Measurements from ENCODE around the gene ELMO1. TPM values are rescaled to one million over a fixed set of nuclear protein-coding genes. Genes with fewer than 3 reads are reported as not detected.

Gene ELMO1
- total RNA-seq, 1 experiment from 2014 or later = 21.7 TPM

- no peak for DNase-seq (ENCODE audit: low read depth)
These were observed 432.4 kb downstream of the ELMO1 start for GRCh38 chr7:37016064-37016878.

GRCh38 chr7:37015353-37016034, 433.2 kb downstream of the ELMO1 start:
- no peak for DNase-seq (ENCODE audit: low read depth)

GRCh38 chr7:37013771-37014170, 434.9 kb downstream of the ELMO1 start:
- DNase-seq (ENCODE audit: low read depth) = no peak

GRCh38 chr7:37011151-37011890, 437.3 kb downstream of the ELMO1 start:
- no peak for DNase-seq (ENCODE audit: low read depth)

- DNase-seq (ENCODE audit: low read depth) = no peak
These were observed 439.5 kb downstream of the ELMO1 start for GRCh38 chr7:37009125-37009675.

- DNase-seq (ENCODE audit: low read depth) = no peak
These were observed 441.0 kb downstream of the ELMO1 start for GRCh38 chr7:37007691-37008090.

- DNase-seq (ENCODE audit: low read depth) = no peak
These were observed 441.4 kb downstream of the ELMO1 start for GRCh38 chr7:37007268-37007667.

GRCh38 chr7:37006764-37007163, 441.9 kb downstream of the ELMO1 start:
- no peak for DNase-seq (ENCODE audit: low read depth)

- no peak for DNase-seq (ENCODE audit: low read depth)
These were observed 448.2 kb downstream of the ELMO1 start for GRCh38 chr7:37000511-37000910.

GRCh38 chr7:36999626-37000485, 448.8 kb downstream of the ELMO1 start:
- no peak for DNase-seq (ENCODE audit: low read depth)

GRCh38 chr7:36995776-36996175, 452.9 kb downstream of the ELMO1 start:
- DNase-seq (ENCODE audit: low read depth) = no peak

- peak; percentile 61 for DNase-seq (ENCODE audit: low read depth)
These were observed 454.1 kb downstream of the ELMO1 start for GRCh38 chr7:36994456-36995112.

- peak; percentile 54 for DNase-seq (ENCODE audit: low read depth)
These were observed 461.5 kb downstream of the ELMO1 start for GRCh38 chr7:36986948-36987724.

GRCh38 chr7:36986511-36986933, 462.1 kb downstream of the ELMO1 start:
- DNase-seq (ENCODE audit: low read depth) = no peak

- DNase-seq (ENCODE audit: low read depth) = no peak
These were observed 462.7 kb downstream of the ELMO1 start for GRCh38 chr7:36985866-36986400.

- no peak for DNase-seq (ENCODE audit: low read depth)
These were observed 463.3 kb downstream of the ELMO1 start for GRCh38 chr7:36985316-36985715.

GRCh38 chr7:36984710-36985312, 463.9 kb downstream of the ELMO1 start:
- no peak for DNase-seq (ENCODE audit: low read depth)

- no peak for DNase-seq (ENCODE audit: low read depth)
These were observed 464.6 kb downstream of the ELMO1 start for GRCh38 chr7:36984041-36984521.

- DNase-seq (ENCODE audit: low read depth) = no peak
These were observed 465.9 kb downstream of the ELMO1 start for GRCh38 chr7:36982766-36983165.
